Measurements from ENCODE around the gene AKNA.

AKNA gene

GRCh38 chr9:114371343-114371944 lies 16.3 kb downstream of the AKNA start:
- Histone ChIP-seq H2AFZ (ENCODE audit: low read length) (no peak overlapping the region), H3K27ac (ENCODE audit: low read length) (peak overlapping the region; percentile 98), H3K79me2 (ENCODE audit: low read length) (peaks cover 70% of the 10 kb centered on the region), H3K4me3 (ENCODE audit: low read length) (no peak overlapping the region; the same call in 1 of the 2 replicates), H3K9me3 (replicated peaks; ENCODE audit: insufficient read depth, low read length) (no peaks in the 10 kb centered on the region), H3K36me3 (replicated peaks; ENCODE audit: insufficient read depth, low read length) (0 out of 2 replicates have a peak, but pooled peaks cover 9% of the 10 kb centered on the region), H3K27me3 (replicated peaks; ENCODE audit: insufficient read depth, low read length) (no peaks in the 10 kb centered on the region), H3K4me1 (ENCODE audit: low read length) (peaks cover 86% of the 10 kb centered on the region), H3F3A (ENCODE audit: insufficient read depth, low read length) (peaks cover 73% of the 10 kb centered on the region), H3K4me2 (ENCODE audit: low read depth, low read length) (peak overlapping the region; percentile 87; the same call in 1 of the 2 replicates), H3K9me2 (replicated peaks; ENCODE audit: insufficient read depth, low read length) (no peaks in the 10 kb centered on the region), H3K9ac (ENCODE audit: low read length) (peak overlapping the region; percentile 79), H4K20me1 (ENCODE audit: insufficient read depth, low read length) (no peaks in the 10 kb centered on the region)
- no peak for TF ChIP-seq EZH2 (optimal IDR thresholded peaks at IDR 0.05; ENCODE audit: low read depth, low read length)
- no peak for TF ChIP-seq CTCF (IDR thresholded peaks at IDR 0.05; ENCODE audit: low read length)
- TF ChIP-seq EZH2phosphoT487 (IDR thresholded peaks at IDR 0.05; ENCODE audit: low read length), result no peak
- no peak for DNase-seq

GRCh38 chr9:114370968-114371320 lies 16.8 kb downstream of the AKNA start:
- no peaks in the 10 kb centered on the region for H3K9me3 ChIP-seq (replicated peaks; ENCODE audit: insufficient read depth, low read length)
- H3K27me3 ChIP-seq (replicated peaks; ENCODE audit: insufficient read depth, low read length), result no peaks in the 10 kb centered on the region
- peak overlapping the region; percentile 98; the same call in 1 of the 2 replicates for H3K27ac ChIP-seq (ENCODE audit: low read length)
- no peak overlapping the region for H2AFZ ChIP-seq (ENCODE audit: low read length)
- H3K36me3 ChIP-seq (replicated peaks; ENCODE audit: insufficient read depth, low read length), result 0 out of 2 replicates have a peak, but pooled peaks cover 9% of the 10 kb centered on the region
- TF ChIP-seq CTCF (IDR thresholded peaks at IDR 0.05; ENCODE audit: low read length) (no peak), EZH2 (optimal IDR thresholded peaks at IDR 0.05; ENCODE audit: low read depth, low read length) (no peak), EZH2phosphoT487 (IDR thresholded peaks at IDR 0.05; ENCODE audit: low read length) (no peak)
- no peaks in the 10 kb centered on the region for H4K20me1 ChIP-seq (ENCODE audit: insufficient read depth, low read length)
- H3K79me2 ChIP-seq (ENCODE audit: low read length), result peaks cover 67% of the 10 kb centered on the region
- peaks cover 91% of the 10 kb centered on the region for H3K4me1 ChIP-seq (ENCODE audit: low read length)
- peaks cover 76% of the 10 kb centered on the region for H3F3A ChIP-seq (ENCODE audit: insufficient read depth, low read length)
- H3K4me3 ChIP-seq (ENCODE audit: low read length), result no peak overlapping the region
- no peak overlapping the region for H3K4me2 ChIP-seq (ENCODE audit: low read depth, low read length)
- no peak overlapping the region for H3K9ac ChIP-seq (ENCODE audit: low read length)
- H3K9me2 ChIP-seq (replicated peaks; ENCODE audit: insufficient read depth, low read length), result no peaks in the 10 kb centered on the region
- DNase-seq, result no peak

GRCh38 chr9:114370251-114370967 lies 17.4 kb downstream of the AKNA start:
- Histone ChIP-seq H3K9ac (ENCODE audit: low read length) (no peak overlapping the region), H3K9me3 (replicated peaks; ENCODE audit: insufficient read depth, low read length) (no peaks in the 10 kb centered on the region), H3K79me2 (ENCODE audit: low read length) (peaks cover 66% of the 10 kb centered on the region), H3K27me3 (replicated peaks; ENCODE audit: insufficient read depth, low read length) (no peaks in the 10 kb centered on the region), H3K4me2 (ENCODE audit: low read depth, low read length) (no peak overlapping the region), H3F3A (ENCODE audit: insufficient read depth, low read length) (peaks cover 78% of the 10 kb centered on the region), H4K20me1 (ENCODE audit: insufficient read depth, low read length) (no peaks in the 10 kb centered on the region), H3K4me1 (ENCODE audit: low read length) (peaks cover 96% of the 10 kb centered on the region), H2AFZ (ENCODE audit: low read length) (no peak overlapping the region), H3K9me2 (replicated peaks; ENCODE audit: insufficient read depth, low read length) (no peaks in the 10 kb centered on the region), H3K27ac (ENCODE audit: low read length) (peak overlapping the region; percentile 98; the same call in 1 of the 2 replicates), H3K36me3 (replicated peaks; ENCODE audit: insufficient read depth, low read length) (0 out of 2 replicates have a peak, but pooled peaks cover 9% of the 10 kb centered on the region), H3K4me3 (ENCODE audit: low read length) (no peak overlapping the region)
- DNase-seq, result no peak
- TF ChIP-seq CTCF (IDR thresholded peaks at IDR 0.05; ENCODE audit: low read length) (no peak), EZH2 (optimal IDR thresholded peaks at IDR 0.05; ENCODE audit: low read depth, low read length) (no peak), EZH2phosphoT487 (IDR thresholded peaks at IDR 0.05; ENCODE audit: low read length) (no peak)
